Middle frontal gyrus (tissue), 1 donor: ENCODE measurements around the gene ARHGAP4.

Experiments
- DNase-seq: peaks from one replicate; pipeline ENCODE4 v3.0.0-alpha.2; 2015; ENCODE audit warnings: low spot score; ENCODE audit errors: extremely low spot score

The ARHGAP4 gene

DNA sequence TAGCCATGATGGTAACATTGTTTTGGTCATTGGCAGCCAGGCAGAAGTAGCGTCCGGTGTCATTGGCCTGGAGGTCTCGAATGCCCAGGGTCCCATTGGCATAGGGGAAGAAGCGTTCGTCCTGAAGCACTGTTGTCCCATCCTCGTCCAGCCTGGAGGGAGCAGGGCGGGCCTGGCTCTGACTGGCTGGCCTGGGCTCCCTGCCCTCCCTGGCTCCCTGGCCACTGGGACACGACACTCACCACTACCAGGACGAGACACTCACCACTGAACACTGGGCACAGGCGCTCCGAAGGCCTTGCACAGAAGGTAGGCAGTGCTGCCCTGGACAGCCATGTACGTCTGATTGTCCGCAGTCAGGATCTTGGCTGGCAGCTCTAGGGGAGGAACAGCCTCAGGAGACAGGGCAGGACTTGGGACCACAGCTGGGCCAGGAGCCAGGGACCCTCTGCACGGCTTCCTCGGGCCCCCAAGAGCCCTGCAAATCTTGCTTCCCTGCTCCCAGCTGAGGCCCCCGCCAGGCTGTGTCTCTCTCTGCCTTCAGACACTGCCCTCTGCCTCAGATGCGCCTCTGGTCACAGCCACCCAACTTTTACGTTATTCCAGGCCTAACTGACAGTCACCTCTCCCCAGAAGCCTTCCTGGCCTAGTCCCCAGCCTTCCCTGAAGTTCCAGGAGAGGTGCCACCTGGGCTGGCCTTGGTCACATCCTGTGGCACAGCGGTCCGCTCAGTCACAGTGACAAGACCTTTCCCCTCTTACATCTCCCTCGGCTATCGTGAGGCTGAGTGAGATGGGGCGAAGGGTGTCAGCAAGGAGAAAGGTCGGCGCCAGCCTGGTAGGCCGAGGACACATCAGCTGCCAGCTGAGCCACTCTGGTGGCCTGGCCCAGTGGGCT is 57.2 kb downstream of the ARHGAP4 start:
- DNase-seq: no peak

DNA sequence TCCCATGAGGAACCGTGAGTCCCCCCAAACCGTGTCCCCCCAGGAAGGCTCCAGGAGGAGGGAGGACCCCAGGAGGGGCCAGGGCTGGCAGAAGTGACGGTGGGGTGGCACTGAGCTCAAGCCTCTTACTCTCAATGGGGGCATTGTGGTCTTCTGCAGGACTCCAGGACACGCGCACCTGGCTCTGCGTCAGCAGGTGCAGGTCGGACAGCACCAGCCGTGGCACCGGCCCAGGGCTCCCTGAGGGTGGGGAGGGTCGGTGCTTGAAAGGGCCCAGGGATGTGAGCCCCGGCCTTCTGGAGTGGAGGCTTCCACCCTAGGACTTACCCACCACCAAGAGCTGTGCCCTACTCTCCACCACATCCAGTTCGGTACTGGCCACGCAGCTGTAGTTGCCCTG is 58.4 kb downstream of the ARHGAP4 start:
- DNase-seq: no peak

DNA sequence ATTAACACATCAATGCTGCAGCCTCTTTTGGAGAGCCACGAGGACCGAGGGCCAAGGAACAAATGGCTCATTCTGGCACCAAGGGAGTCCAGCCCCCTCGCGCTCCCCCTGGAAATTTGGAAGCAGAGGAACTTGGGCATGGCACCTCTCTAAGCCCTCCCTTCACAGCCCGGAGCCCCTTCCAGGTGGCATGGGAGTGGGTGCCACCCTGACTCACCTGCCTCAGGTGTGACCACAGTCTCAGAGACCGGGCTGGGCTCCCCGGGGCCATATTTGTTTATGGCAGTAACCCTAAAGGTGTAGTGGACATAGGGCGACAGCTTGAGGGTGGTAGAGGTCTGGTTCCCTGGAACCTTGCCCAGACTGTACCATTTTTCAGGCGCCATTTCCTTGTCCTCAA is 58.9 kb downstream of the ARHGAP4 start:
- no peak for DNase-seq

DNA sequence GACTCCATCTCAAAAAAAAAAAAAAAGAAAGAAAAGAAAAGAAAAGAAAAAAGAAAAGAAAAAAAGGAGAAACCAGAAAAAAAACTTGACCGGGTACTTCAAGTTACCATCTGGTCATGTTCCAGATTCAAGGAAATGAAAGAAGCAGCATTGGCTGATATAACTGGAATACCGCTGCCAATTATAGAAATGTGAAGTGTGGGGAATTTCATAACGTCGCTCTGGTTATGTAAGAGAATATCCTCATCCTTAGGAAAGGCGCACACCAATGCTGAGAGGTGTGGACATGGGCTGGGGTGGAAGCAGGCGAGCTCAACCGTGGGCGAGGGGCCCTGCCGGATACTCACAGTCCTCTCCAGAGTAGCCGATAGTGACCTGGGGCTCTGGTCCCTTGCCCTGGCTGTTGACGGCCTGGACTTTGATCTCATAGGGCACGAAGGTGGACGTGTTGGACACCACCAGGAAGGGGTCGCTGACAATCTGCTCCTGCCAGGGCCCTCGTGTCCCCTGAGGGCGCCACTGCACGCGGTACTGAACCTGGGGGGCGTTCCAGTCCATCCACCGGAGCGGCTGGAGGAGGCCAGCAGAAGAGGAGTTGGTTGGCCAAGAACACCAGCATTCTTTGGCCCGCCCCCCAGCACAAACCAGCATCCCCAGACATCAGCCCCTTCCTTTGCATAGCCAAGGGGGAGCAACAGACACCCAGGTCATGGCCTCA is 59.6 kb downstream of the ARHGAP4 start:
- peak; percentile 13 for DNase-seq

DNA sequence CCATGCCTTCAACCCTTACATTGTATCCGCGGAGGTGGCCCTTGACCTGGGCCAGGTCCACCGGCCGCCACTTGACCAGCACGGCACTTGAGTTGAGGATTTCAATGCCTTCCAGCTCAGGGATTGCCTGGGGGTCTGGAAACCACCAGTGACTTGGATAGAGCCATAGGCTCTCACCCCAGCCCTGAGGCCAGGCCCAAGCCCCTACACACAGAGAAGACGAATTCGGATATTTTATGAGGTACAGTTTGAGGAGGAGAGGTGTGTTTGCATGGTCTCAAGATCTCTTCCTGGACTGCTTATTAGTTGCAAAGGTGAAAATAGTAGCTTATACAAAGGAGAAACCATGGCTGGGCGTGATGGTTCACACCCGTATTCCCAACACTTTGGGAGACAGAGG is 60.4 kb downstream of the ARHGAP4 start:
- DNase-seq: no peak

DNA sequence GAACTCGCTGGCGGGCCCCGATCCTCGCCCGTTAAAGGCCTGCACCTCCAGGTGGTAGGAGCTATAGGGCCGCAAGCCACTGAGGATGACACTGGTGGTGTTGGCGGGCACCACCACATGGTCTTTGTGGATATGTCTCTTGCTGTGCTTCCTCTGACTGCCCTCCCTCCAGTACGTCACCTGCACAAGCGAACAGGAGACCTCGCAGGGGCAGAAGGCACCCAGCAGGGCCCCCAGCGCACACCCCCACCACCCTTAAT is 60.8 kb downstream of the ARHGAP4 start:
- DNase-seq: no peak

DNA sequence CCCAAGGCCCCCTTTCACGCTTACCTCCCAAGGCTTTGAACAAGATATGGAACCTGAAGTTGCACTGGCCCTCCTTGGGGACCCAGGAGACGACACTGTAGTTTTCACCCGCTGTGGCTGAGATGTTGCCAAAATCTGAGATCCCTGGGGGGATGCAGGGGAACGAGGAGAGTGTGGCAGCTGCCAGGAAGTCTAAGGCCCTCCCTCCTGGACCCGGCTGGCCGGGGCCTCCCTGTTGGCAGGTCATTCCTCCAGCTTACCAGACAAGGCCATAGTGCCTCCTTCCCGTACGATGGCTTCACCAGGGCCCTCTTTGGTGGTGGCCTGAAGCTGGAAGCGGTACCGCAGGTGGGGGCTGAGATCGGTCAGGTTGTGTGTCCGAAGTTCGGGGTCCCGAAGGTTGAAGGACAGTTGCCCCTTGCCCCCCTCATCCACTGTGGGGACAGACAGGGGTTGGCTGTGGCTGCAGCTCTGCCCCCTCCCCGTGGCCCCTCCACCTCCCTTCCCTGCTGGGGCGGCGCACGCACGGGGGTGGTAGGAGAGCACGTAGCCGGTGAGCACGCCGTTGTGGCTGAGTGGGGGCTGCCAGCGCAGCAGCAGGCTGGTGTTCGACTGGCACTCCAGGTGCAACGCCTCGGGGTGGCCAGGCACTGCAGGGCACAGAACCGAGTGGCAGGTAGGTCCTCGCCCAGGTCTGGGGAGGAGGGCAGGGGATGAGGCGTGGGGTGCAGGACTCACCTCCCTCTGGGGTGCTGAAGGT is 61.3 kb downstream of the ARHGAP4 start:
- DNase-seq: no peak

DNA sequence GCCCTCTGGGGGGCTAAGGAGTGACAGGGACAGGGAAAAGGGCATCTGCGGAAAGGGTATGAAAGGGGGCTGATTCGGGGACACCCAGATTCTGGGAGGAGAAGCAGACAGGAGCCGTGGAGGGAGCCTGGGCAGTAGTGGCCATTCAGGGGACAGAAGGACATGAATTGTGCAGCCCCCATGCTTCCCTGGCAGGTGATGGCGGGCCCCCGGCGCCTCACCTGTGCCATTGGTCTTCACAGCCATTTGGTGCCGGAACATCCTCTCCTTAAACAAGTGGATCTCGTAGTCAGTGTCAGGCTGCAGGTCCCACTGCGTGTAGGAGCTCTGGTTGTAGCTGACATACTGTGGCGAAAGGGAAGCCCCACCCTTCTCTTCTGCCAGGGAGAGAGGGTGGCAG is 62.0 kb downstream of the ARHGAP4 start:
- no peak for DNase-seq

DNA sequence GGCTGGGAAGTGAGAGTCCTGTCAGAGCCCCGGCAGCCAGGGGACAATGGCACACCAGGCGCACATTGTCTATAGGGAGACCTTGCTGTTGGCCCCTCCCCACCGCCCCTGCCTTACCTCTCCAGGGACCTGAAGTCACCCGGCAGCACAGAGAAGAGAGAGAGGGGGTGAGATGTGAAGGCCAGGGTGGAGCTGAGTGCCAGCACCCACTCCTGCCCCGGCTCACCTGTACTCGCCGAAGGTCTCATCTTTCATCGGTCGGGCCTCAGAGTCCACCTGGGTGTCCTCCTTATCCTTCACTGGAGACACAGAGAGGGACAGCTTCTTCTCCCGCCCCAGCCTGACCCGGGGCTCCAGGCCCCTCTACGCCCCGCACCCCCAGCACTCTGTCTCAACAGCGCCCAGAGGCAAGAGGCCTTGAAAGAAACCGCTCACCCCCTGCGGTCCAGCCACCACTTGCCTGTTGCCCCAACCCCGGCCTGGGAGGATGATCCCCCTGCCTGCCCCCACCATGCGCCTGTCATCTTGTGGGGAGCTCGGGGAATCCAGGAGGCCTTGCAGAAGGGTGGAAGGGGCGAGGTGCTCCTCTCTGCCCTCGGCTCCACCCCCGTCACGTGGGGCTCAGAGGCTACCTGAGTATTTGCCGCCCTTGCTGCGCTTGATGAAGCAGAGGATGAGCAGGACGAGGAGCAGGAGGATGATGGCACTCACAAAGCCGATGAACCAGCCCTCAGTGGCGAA is 62.6 kb downstream of the ARHGAP4 start:
- no peak for DNase-seq

DNA sequence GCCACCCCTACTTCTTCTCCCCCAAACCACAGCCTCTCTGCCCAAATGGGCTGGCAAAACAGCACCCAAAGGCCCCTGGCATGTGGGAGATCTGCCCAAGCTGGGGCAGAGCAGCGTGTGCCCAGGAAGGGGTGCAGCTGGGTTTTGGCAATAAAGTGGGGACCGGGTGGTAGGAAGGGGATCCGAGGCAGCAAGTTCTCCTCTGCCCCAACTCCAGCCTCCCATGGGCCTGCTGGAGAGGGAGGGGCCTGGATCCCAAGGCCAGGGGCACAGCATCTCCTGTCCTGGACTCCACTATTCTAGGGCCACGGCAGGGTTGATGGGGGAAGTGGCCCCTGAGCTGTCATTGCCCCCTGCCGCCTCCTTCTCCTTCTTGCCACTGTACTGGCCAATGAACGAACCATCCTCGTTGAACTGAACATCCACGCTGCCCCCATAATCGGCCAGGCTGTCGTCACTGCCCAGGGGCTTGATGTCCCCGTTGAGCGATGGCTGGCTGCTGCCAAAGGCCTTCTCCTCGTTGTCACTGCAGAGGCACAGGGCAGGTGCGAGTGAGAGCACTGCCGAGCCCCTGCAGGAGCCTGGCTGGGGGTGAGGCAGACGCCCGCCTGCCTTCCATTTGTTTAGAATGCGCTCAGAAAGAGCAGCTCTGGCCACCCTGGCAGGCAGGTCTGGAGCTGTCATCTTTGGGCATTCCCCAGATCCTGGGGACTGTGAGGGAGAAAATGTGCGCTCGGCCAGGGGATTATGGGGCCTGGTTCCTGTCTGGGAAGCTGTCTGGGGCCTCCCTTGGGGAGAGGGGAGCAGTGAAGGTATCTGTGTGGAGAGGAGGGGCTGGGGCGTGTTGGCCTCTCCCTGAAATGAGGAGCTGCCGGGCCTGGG is 63.5 kb downstream of the ARHGAP4 start:
- no peak for DNase-seq

DNA sequence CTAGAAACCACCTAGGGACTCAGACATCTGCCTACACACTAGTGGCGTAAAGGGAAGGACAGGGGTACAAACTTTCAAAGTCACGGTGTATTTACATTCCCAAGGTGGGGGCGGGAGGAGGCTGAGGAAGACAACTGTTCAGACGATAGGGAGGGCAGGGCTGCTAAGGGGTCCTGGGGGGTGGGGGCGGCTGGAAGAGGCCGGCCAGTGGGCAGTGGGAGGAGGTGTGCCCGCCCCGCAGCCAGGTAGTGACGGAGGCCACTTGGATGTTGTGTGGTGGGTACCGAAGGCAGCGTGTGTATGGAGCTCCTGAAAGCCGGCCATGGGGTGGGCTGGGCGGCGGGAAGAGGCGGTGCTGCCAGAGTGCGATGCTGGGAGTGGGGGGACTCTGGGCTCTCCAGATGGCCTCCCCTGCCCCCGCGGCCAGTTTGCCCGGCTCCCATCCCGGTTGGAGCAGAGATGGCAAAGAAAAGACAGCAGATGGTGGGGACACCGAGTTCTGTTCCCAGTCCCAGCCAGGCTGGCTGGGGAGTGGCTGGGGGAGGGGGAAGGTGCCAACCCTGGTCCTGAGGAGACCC is 64.2 kb downstream of the ARHGAP4 start:
- no peak for DNase-seq

DNA sequence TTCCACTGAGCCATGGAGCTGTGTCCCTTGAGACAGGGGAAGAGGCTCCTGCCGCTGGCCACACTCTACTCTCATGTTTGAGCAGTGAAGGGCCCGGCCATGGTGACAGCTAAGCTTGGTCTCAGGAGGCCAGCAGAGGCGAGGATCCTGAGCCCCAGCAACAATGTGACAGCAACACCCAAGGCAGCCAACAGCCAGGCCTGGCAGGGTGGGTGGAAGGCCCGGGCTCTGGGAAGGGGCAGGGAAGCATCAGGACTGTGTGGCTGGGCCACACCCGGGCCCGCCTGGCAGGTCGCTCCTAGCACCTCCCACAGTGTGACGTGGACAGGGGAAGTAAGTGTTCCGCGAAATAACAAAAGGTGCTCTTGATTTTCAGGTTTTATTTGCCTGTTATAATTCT is 64.9 kb downstream of the ARHGAP4 start:
- no peak for DNase-seq
